A673 (cell line): Measurements from ENCODE around the gene HOMER1. TPM values are rescaled to one million over a fixed set of nuclear protein-coding genes. Genes with fewer than 3 reads are reported as not detected.

Source experiments
- BruUV-seq: library from RNA; stranded (reverse); fragments of 400-500 nt; replicated peaks from 2 replicates; lab custom pipeline; 2021; lab: Mats Ljungman, UMichigan
- CTCF ChIA-PET: fragments of 300-600 bp; sonication (Branson Sonifier 250); formaldehyde crosslinking; loops from one replicate; lab custom pipeline; 2022; ENCODE audit warnings: antibody characterized with exemption; lab: Charles Lee
- POLR2A ChIA-PET: fragments of 300-600 bp; sonication (Branson Sonifier 250); formaldehyde crosslinking; loops from one replicate; lab custom pipeline; 2022; ENCODE audit warnings: antibody characterized with exemption; ENCODE audit not compliant: low non-redundant PET; lab: Charles Lee
- DNase-seq: peaks from one replicate; pipeline ENCODE4 v3.0.0-alpha.2; 2015; ENCODE audit warnings: low spot score
- H3K27ac ChIP-seq: fragments of 200-600 bp; sonication (generic); 2 replicates; pipeline ENCODE4 v1.5.1; 2016; ENCODE audit warnings: mixed run types, low read depth, mild to moderate bottlenecking, mixed read lengths, antibody characterized with exemption, low read length; ENCODE audit not compliant: poor library complexity, severe bottlenecking
- H3K27me3 ChIP-seq: fragments of 200-600 bp; sonication (generic); replicated peaks from 2 replicates; pipeline ENCODE4 v1.6.1; 2017; ENCODE audit warnings: mixed run types, low read depth, mild to moderate bottlenecking, mixed read lengths, antibody characterized with exemption, low read length; ENCODE audit not compliant: insufficient read depth, poor library complexity
- H3K36me3 ChIP-seq: fragments of 200-600 bp; sonication (generic); 2 replicates; pipeline ENCODE4 v1.6.1; 2016; ENCODE audit warnings: mixed run types, mild to moderate bottlenecking, mixed read lengths, antibody characterized with exemption, low read length; ENCODE audit not compliant: insufficient read depth, poor library complexity, severe bottlenecking
- H3K4me1 ChIP-seq: fragments of 200-600 bp; sonication (generic); 2 replicates; pipeline ENCODE4 v1.6.1; 2017; ENCODE audit warnings: mixed run types, mild to moderate bottlenecking, mixed read lengths, antibody characterized with exemption, low read length; ENCODE audit not compliant: insufficient read depth, poor library complexity, severe bottlenecking
- H3K4me3 ChIP-seq: fragments of 200-600 bp; sonication (generic); 2 replicates; pipeline ENCODE4 v1.5.1; 2016; ENCODE audit warnings: low read depth, mixed run types, mild to moderate bottlenecking, mixed read lengths, low read length; ENCODE audit not compliant: poor library complexity, severe bottlenecking
- H3K9me3 ChIP-seq: fragments of 200-600 bp; sonication (generic); 2 replicates; pipeline ENCODE4 v1.6.1; 2016; ENCODE audit warnings: mixed run types, low read depth, mild to moderate bottlenecking, mixed read lengths, antibody characterized with exemption, low read length; ENCODE audit not compliant: poor library complexity, severe bottlenecking
- EZH2 ChIP-seq: fragments of 200-600 bp; sonication (generic); IDR thresholded peaks from 2 replicates; pipeline ENCODE4 v1.6.1; 2017; ENCODE audit warnings: borderline replicate concordance, low read depth, mild to moderate bottlenecking, mixed read lengths, antibody characterized with exemption, low read length; ENCODE audit not compliant: poor library complexity, severe bottlenecking
- intact Hi-C: fragments of 100-400 bp; cut with micrococcal nuclease; formaldehyde crosslinking; loops from one replicate; pipeline ENCODE4 v1.10.0; 2022; ENCODE audit not compliant: unreplicated experiment
- total RNA-seq: library from RNA; stranded (reverse); gene quantifications from 2 replicates; pipeline ENCODE4 v1.2.3, GENCODE V29; 2021
- TF ChIP-seq, protein P1 (sequence below): fragments of 300-800, 200-600 bp; sonication (generic); conservative IDR thresholded peaks from 2 replicates; pipeline ENCODE4 v1.5.1; 2017; ENCODE audit warnings: low read depth, mild to moderate bottlenecking, antibody characterized with exemption, low read length, moderate library complexity, mixed read lengths

Gene HOMER1
- total RNA-seq, 1 experiment from 2014 or later = 34.0 TPM

GRCh38 chr5:79521156-79521555, 7.2 kb upstream of the HOMER1 start:
- TF ChIP-seq, protein P1, sequence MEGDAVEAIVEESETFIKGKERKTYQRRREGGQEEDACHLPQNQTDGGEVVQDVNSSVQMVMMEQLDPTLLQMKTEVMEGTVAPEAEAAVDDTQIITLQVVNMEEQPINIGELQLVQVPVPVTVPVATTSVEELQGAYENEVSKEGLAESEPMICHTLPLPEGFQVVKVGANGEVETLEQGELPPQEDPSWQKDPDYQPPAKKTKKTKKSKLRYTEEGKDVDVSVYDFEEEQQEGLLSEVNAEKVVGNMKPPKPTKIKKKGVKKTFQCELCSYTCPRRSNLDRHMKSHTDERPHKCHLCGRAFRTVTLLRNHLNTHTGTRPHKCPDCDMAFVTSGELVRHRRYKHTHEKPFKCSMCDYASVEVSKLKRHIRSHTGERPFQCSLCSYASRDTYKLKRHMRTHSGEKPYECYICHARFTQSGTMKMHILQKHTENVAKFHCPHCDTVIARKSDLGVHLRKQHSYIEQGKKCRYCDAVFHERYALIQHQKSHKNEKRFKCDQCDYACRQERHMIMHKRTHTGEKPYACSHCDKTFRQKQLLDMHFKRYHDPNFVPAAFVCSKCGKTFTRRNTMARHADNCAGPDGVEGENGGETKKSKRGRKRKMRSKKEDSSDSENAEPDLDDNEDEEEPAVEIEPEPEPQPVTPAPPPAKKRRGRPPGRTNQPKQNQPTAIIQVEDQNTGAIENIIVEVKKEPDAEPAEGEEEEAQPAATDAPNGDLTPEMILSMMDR = no peak
- TF ChIP-seq EZH2 = no peak
- no TSS peak for BruUV-seq
- POLR2A ChIA-PET = no interaction called here
- intact Hi-C loops = no loop called here
- Histone ChIP-seq H3K4me3 (no peak overlapping the region), H3K27ac (no peak overlapping the region), H3K4me1 (peaks cover 22% of the 10 kb centered on the region), H3K27me3 (no peaks in the 10 kb centered on the region), H3K36me3 (no peaks in the 10 kb centered on the region), H3K9me3 (peaks cover under 1% of the 10 kb centered on the region)
- CTCF ChIA-PET = no interaction called here
- no peak for DNase-seq

GRCh38 chr5:79518718-79519117, 4.8 kb upstream of the HOMER1 start:
- TF ChIP-seq, protein P1 = no peak
- no peak for TF ChIP-seq EZH2
- intact Hi-C loops = no loop called here
- Histone ChIP-seq H3K4me1 (peaks cover 29% of the 10 kb centered on the region), H3K4me3 (no peak overlapping the region), H3K9me3 (no peaks in the 10 kb centered on the region), H3K36me3 (no peaks in the 10 kb centered on the region), H3K27ac (peak overlapping the region; percentile 93), H3K27me3 (no peaks in the 10 kb centered on the region)
- no peak for DNase-seq
- ChIA-PET POLR2A (no interaction called here), CTCF (no interaction called here)
- BruUV-seq = no TSS peak

DNA sequence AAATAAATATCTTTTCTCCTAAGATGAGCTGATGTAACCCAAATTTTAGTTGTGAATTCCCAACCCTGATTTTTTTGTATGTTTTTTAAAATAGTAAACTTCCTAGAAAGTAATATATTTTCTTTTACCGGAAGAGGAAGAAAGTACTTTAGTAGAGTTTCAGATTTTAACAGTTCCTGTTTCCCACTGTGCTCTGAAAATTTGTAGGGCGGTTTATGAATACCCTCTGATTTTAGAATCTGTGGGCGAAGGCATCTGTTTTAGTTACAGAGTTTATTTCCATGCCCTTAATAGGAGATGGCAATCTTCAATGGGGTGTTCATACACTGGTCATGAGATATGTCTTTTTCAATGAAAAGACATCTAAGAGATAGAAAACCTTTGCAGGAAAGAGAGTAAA, 3.7 kb upstream of the HOMER1 start:
- ChIA-PET POLR2A (no interaction called here), CTCF (no interaction called here)
- no TSS peak for BruUV-seq
- H3K27ac ChIP-seq = peak overlapping the region; percentile 93
- H3K9me3 ChIP-seq = no peaks in the 10 kb centered on the region
- DNase-seq = peak; percentile 86
- no peaks in the 10 kb centered on the region for H3K27me3 ChIP-seq
- H3K36me3 ChIP-seq = no peaks in the 10 kb centered on the region
- peak overlapping the region; percentile 17 for H3K4me3 ChIP-seq
- TF ChIP-seq, protein P1 = no peak
- TF ChIP-seq EZH2 = no peak
- intact Hi-C loops = no loop called here
- H3K4me1 ChIP-seq = peaks cover 29% of the 10 kb centered on the region
